HCT116 (cell line): Measurements from ENCODE around the gene LGI1. TPM values are rescaled to one million over a fixed set of nuclear protein-coding genes. Genes with fewer than 3 reads are reported as not detected.

ENCODE experiments used
- ATAC-seq: fragments of 200-7000 bp; cut with Tn5 transposase; 2 replicates; pipeline ENCODE4 v1.9.1; 2020; ENCODE audit warnings: mild to moderate bottlenecking, moderate library complexity
- BruUV-seq: library from RNA; stranded (reverse); fragments of 400-500 nt; replicated peaks from 2 replicates; lab custom pipeline; 2021; lab: Mats Ljungman, UMichigan
- CTCF ChIA-PET: fragments of 300-600 bp; sonication (Branson Sonifier 250); formaldehyde crosslinking; loops from one replicate; lab custom pipeline; 2021; ENCODE audit warnings: antibody characterized with exemption; lab: Charles Lee
- POLR2A ChIA-PET: fragments of 300-600, 350-600 bp; sonication (Branson Sonifier 250); formaldehyde crosslinking; loops from one replicate; lab custom pipeline; 2021; ENCODE audit warnings: antibody characterized with exemption; lab: Charles Lee
- RAD21 ChIA-PET, 2 experiments: fragments of 300-600 bp; sonication (Branson Sonifier 250); formaldehyde crosslinking; loops; one replicate each; lab custom pipeline; 2023; ENCODE audit warnings: low total read pairs in 2 of 2; ENCODE audit not compliant: uncharacterized antibody in 2 of 2, unreplicated experiment in 2 of 2, low non-redundant PET in 1 of 2; lab: Charles Lee
- DNase-seq: peaks from one replicate; pipeline ENCODE4 v3.0.0-alpha.2; 2010; ENCODE audit warnings: low read depth, low spot score
- H2AFZ ChIP-seq: fragments of 200-600 bp; shearing (Covaris generic), sonication (generic); 2 replicates; pipeline ENCODE4 v1.6.1; 2017; ENCODE audit warnings: low read depth, mixed run types, mixed read lengths, antibody characterized with exemption, low read length; ENCODE audit not compliant: poor library complexity, severe bottlenecking
- H3K27ac ChIP-seq: 2 replicates; pipeline ENCODE4 v1.5.1; 2012; ENCODE audit warnings: low read depth, low read length
- H3K27me3 ChIP-seq: fragments of 200-600 bp; sonication (generic); 2 replicates; pipeline ENCODE4 v1.6.1; 2016; ENCODE audit warnings: mixed run types, low read length, mixed read lengths; ENCODE audit not compliant: insufficient read depth
- H3K36me3 ChIP-seq, 2 experiments: fragments of 200-500 bp in 1 of 2; fragments of 200-600 bp in 1 of 2; sonication (Bioruptor generic) in 1 of 2; sonication (generic) in 1 of 2; 2 replicates each; pipeline versions ENCODE4 v1.5.1 to v1.6.1; 2014 to 2016; ENCODE audit warnings: low read length in 2 of 2, inconsistent platforms in 1 of 2, mixed read lengths in 1 of 2, mixed run types in 1 of 2; ENCODE audit not compliant: insufficient read depth in 2 of 2, control insufficient read depth in 1 of 2
- H3K4me1 ChIP-seq, 2 experiments: fragments of 200-600 bp in 1 of 2; sonication (generic) in 1 of 2; 2 replicates each; pipeline versions ENCODE4 v1.5.1 to v1.6.1; 2012 to 2017; ENCODE audit warnings: low read length in 2 of 2, inconsistent platforms in 1 of 2, mild to moderate bottlenecking in 1 of 2, mixed read lengths in 1 of 2, mixed run types in 1 of 2, moderate library complexity in 1 of 2; ENCODE audit not compliant: insufficient read depth in 2 of 2, control insufficient read depth in 1 of 2
- H3K4me2 ChIP-seq: fragments of 200-600 bp; sonication (generic); 2 replicates; pipeline ENCODE4 v1.6.1; 2017; ENCODE audit warnings: mixed run types, low read length, mixed read lengths
- H3K4me3 ChIP-seq, 2 experiments: fragments of 200-600 bp in 1 of 2; sonication (generic) in 1 of 2; replicated peaks in 1 of 2; 2 replicates each; pipeline ENCODE4 v1.5.1; 2011 to 2016; ENCODE audit warnings: low read length in 2 of 2, control low read depth in 1 of 2, low read depth in 1 of 2, mild to moderate bottlenecking in 1 of 2, mixed read lengths in 1 of 2, mixed run types in 1 of 2
- H3K79me2 ChIP-seq: fragments of 200-600 bp; sonication (generic); 2 replicates; pipeline ENCODE4 v1.6.1; 2017; ENCODE audit warnings: mild to moderate bottlenecking, mixed run types, low read length, moderate library complexity, mixed read lengths; ENCODE audit not compliant: insufficient read depth
- H3K9ac ChIP-seq: fragments of 200-600 bp; sonication (generic); 2 replicates; pipeline ENCODE4 v1.6.1; 2016; ENCODE audit warnings: low read length, mixed read lengths
- H3K9me2 ChIP-seq: fragments of 200-600 bp; sonication (generic), shearing (Covaris generic); 2 replicates; pipeline ENCODE4 v1.6.1; 2017; ENCODE audit warnings: mixed run types, mild to moderate bottlenecking, moderate library complexity; ENCODE audit not compliant: insufficient read depth
- H3K9me3 ChIP-seq, 2 experiments: fragments of 200-500 bp in 1 of 2; fragments of 200-600 bp in 1 of 2; sonication (Bioruptor generic) in 1 of 2; sonication (generic) in 1 of 2; 2 replicates each; pipeline ENCODE4 v1.6.1; 2014 to 2017; ENCODE audit warnings: low read length in 2 of 2, mixed read lengths in 2 of 2, inconsistent platforms in 1 of 2, low read depth in 1 of 2, mild to moderate bottlenecking in 1 of 2, mixed run types in 1 of 2, moderate library complexity in 1 of 2; ENCODE audit not compliant: control insufficient read depth in 1 of 2, insufficient read depth in 1 of 2
- H4K20me1 ChIP-seq: fragments of 200-600 bp; sonication (generic), shearing (Covaris generic); 2 replicates; pipeline ENCODE4 v1.6.1; 2017; ENCODE audit warnings: mixed run types, mild to moderate bottlenecking, moderate library complexity; ENCODE audit not compliant: insufficient read depth
- CTCF ChIP-seq, 3 experiments: fragments of 200-600 bp in 1 of 3; sonication (generic) in 1 of 3; IDR thresholded peaks in 2 of 3; conservative IDR thresholded peaks in 1 of 3; 2 replicates each; pipeline ENCODE4 v1.5.1; 2012 to 2017; ENCODE audit warnings: low read depth in 2 of 3, low read length in 2 of 3, antibody characterized with exemption in 1 of 3, borderline replicate concordance in 1 of 3, control low read depth in 1 of 3, mild to moderate bottlenecking in 1 of 3, mixed read lengths in 1 of 3, mixed run types in 1 of 3, moderate library complexity in 1 of 3; ENCODE audit not compliant: insufficient read depth in 1 of 3
- POLR2AphosphoS5 ChIP-seq: IDR thresholded peaks from 2 replicates; pipeline ENCODE4 v1.6.1; 2011; ENCODE audit warnings: mild to moderate bottlenecking, low read depth, low read length, moderate library complexity
- REST ChIP-seq: IDR thresholded peaks from 2 replicates; pipeline ENCODE4 v1.6.1; 2012; ENCODE audit warnings: low read depth
- TCF7L2 ChIP-seq: IDR thresholded peaks from 2 replicates; pipeline ENCODE4 v1.7.0; 2011; ENCODE audit warnings: borderline replicate concordance, inconsistent platforms; ENCODE audit not compliant: insufficient read depth, insufficient read length; ENCODE audit errors: extremely low read depth
- YY1 ChIP-seq: IDR thresholded peaks from 2 replicates; pipeline ENCODE4 v1.6.1; 2011; ENCODE audit warnings: low read length, low read depth, moderate library complexity, mild to moderate bottlenecking; ENCODE audit not compliant: insufficient replicate concordance; ENCODE audit errors: extremely low read depth
- ZBTB33 ChIP-seq: IDR thresholded peaks from 2 replicates; pipeline ENCODE4 v1.6.1; 2011; ENCODE audit warnings: mild to moderate bottlenecking, low read length, moderate library complexity; ENCODE audit not compliant: insufficient replicate concordance; ENCODE audit errors: extremely low read depth
- ZFX ChIP-seq: fragments of 450-650 bp; IDR thresholded peaks from 2 replicates; pipeline ENCODE4 v1.6.1; 2017
- intact Hi-C: fragments of 100-400 bp; cut with micrococcal nuclease; formaldehyde crosslinking; loops from 2 replicates; pipeline ENCODE4 v1.10.0; 2022
- total RNA-seq: library from RNA; stranded (reverse); gene quantifications from one replicate; pipeline ENCODE4 v1.2.1, GENCODE V29; 2021; ENCODE audit not compliant: unreplicated experiment

Gene LGI1
- total RNA-seq, 1 experiment from 2014 or later, result not detected

GRCh38 chr10:93790439-93790838, 32.7 kb downstream of the LGI1 start (continued):
- TF ChIP-seq CTCF (IDR thresholded peaks at IDR 0.05 in 2 of 3, conservative IDR thresholded peaks at IDR 0.05 in 1 of 3; ENCODE audit: borderline replicate concordance in 1 of 3, insufficient read depth in 1 of 3, low read depth in 2 of 3, low read length in 2 of 3), result no peak
- TF ChIP-seq, all 23 proteins: peak for 0

- CTCF ChIA-PET, result no interaction called here
- Histone ChIP-seq H3K4me3 (no peak overlapping the region), H3K27ac (no peak overlapping the region), H3K9ac (no peak overlapping the region), H3K4me1 (no peaks in the 10 kb centered on the region), H3K9me2 (no peaks in the 10 kb centered on the region), H3K9me3 (no peaks in the 10 kb centered on the region), H3K4me2 (no peak overlapping the region), H4K20me1 (no peaks in the 10 kb centered on the region), H3K27me3 (no peaks in the 10 kb centered on the region), H3K79me2 (no peaks in the 10 kb centered on the region), H3K36me3 (no peaks in the 10 kb centered on the region), H2AFZ (no peak overlapping the region)
- POLR2A ChIA-PET, result no interaction called here
- ATAC-seq (no peak), DNase-seq (no peak)
- RAD21 ChIA-PET, result no interaction called here
- no TSS peak for BruUV-seq
- intact Hi-C loops, result no loop called here
- TF ChIP-seq TCF7L2 (no peak), REST (no peak), POLR2AphosphoS5 (no peak), ZFX (no peak), YY1 (no peak), ZBTB33 (no peak)
These were observed 38.4 kb downstream of the LGI1 start for GRCh38 chr10:93796167-93796566.
